Measurements from ENCODE around the gene COL4A6.

GRCh38 chrX:108323751-108324150, 114.5 kb downstream of the COL4A6 start:
- TF ChIP-seq CTCF (conservative IDR thresholded peaks at IDR 0.05; ENCODE audit: low read length) (no peak), EZH2phosphoT487 (IDR thresholded peaks at IDR 0.05; ENCODE audit: borderline replicate concordance) (no peak)

All from Loucy (cell line).